HepG2 (cell line): ENCODE measurements around the gene ISG20. TPM values are rescaled to one million over a fixed set of nuclear protein-coding genes. Genes with fewer than 3 reads are reported as not detected.

ENCODE experiments used
- ATAC-seq: fragments of 200-7000 bp; cut with Tn5 transposase; 3 replicates; pipeline ENCODE4 v1.9.1; 2020; ENCODE audit warnings: mild to moderate bottlenecking, moderate library complexity
- BruUV-seq: library from RNA; stranded (reverse); fragments of 400-500 nt; replicated peaks from 2 replicates; lab custom pipeline; 2021; lab: Mats Ljungman, UMichigan
- CTCF ChIA-PET: fragments of 300-600 bp; formaldehyde crosslinking; extraction: SDS; loops from one replicate; lab custom pipeline; 2021; ENCODE audit warnings: low total read pairs, inconsistent platforms, low intra/inter-chr PET ratio; lab: Yijun Ruan, JAX
- POLR2A ChIA-PET: fragments of 350-600 bp; sonication (Branson Sonifier 250); formaldehyde crosslinking; loops from one replicate; lab custom pipeline; 2020; ENCODE audit warnings: antibody characterized with exemption, inconsistent platforms; lab: Yijun Ruan, JAX
- DNase-seq: peaks from one replicate; pipeline ENCODE4 v3.0.0-alpha.2; 2015; ENCODE audit warnings: low spot score
- FAIRE-seq: peaks from 3 replicates; lab custom pipeline; 2011; peaks lifted over from hg19 to GRCh38; lab: Jason Lieb, UNC
- H2AFZ ChIP-seq: one replicate; pipeline ENCODE4 v1.6.1; 2011; ENCODE audit warnings: low read length, inconsistent platforms
- H3K27ac ChIP-seq: fragments of 300-600 bp; 3 replicates; pipeline ENCODE4 v1.8.0; 2011; ENCODE audit warnings: mixed run types, mild to moderate bottlenecking, mixed read lengths, low read length, inconsistent platforms; ENCODE audit not compliant: insufficient read depth; ENCODE audit errors: extremely low read length
- H3K27me3 ChIP-seq, 2 experiments: fragments of 200-600 bp in 1 of 2; 2 replicates in 1 of 2; 3 replicates in 1 of 2; pipeline versions ENCODE4 v1.6.0 to v1.8.0; 2011; ENCODE audit warnings: low read length in 2 of 2, mild to moderate bottlenecking in 2 of 2, moderate library complexity in 2 of 2, inconsistent platforms in 1 of 2; ENCODE audit not compliant: insufficient read depth in 2 of 2, control insufficient read depth in 1 of 2
- H3K36me3 ChIP-seq, 2 experiments: fragments of 200-600 bp in 1 of 2; replicated peaks in 1 of 2; 2 replicates in 1 of 2; 3 replicates in 1 of 2; pipeline versions ENCODE4 v1.5.1 to v1.8.0; 2011; ENCODE audit warnings: low read length in 2 of 2, inconsistent platforms in 1 of 2; ENCODE audit not compliant: insufficient read depth in 2 of 2, control insufficient read depth in 1 of 2
- H3K4me1 ChIP-seq: 2 replicates; pipeline ENCODE4 v1.5.1; 2012; ENCODE audit warnings: low read length, inconsistent platforms; ENCODE audit not compliant: insufficient read depth
- H3K4me2 ChIP-seq: 2 replicates; pipeline ENCODE4 v1.6.0; 2011; ENCODE audit warnings: low read depth, low read length, inconsistent platforms
- H3K4me3 ChIP-seq, 3 experiments: fragments of 200-600 bp in 1 of 3; sonication (generic), shearing (Covaris generic) in 1 of 3; replicated peaks in 1 of 3; 2 replicates each; pipeline ENCODE4 v1.5.1; 2011 to 2016; ENCODE audit warnings: low read length in 3 of 3, inconsistent platforms in 2 of 3, low read depth in 2 of 3, mild to moderate bottlenecking in 2 of 3, control low read depth in 1 of 3, mixed read lengths in 1 of 3; ENCODE audit not compliant: insufficient read depth in 1 of 3
- H3K79me2 ChIP-seq: one replicate; pipeline ENCODE4 v1.6.1; 2011; ENCODE audit warnings: low read length, inconsistent platforms; ENCODE audit not compliant: insufficient read depth
- H3K9ac ChIP-seq: 2 replicates; pipeline ENCODE4 v1.6.0; 2011; ENCODE audit warnings: mild to moderate bottlenecking, low read depth, low read length, inconsistent platforms; ENCODE audit not compliant: insufficient read depth
- H3K9me3 ChIP-seq: 2 replicates; pipeline ENCODE4 v1.5.1; 2012; ENCODE audit warnings: mild to moderate bottlenecking, low read length
- H4K20me1 ChIP-seq: 2 replicates; pipeline ENCODE4 v1.6.0; 2011; ENCODE audit warnings: inconsistent platforms, mild to moderate bottlenecking, low read length, moderate library complexity; ENCODE audit not compliant: insufficient read depth
- HNRNPK ChIP-seq: fragments of 200-400 bp; formaldehyde crosslinking; IDR thresholded peaks from 2 replicates; pipeline ENCODE4 v1.6.1; 2018; ENCODE audit warnings: low read length, low read depth, moderate library complexity, mild to moderate bottlenecking; ENCODE audit not compliant: poor library complexity, severe bottlenecking
- PCBP1 ChIP-seq: fragments of 200-400 bp; formaldehyde crosslinking; IDR thresholded peaks from 2 replicates; pipeline ENCODE4 v1.6.1; 2017; ENCODE audit warnings: mild to moderate bottlenecking, low read depth, low read length, borderline replicate concordance
- PTBP1 ChIP-seq: fragments of 200-400 bp; formaldehyde crosslinking; IDR thresholded peaks from 2 replicates; pipeline ENCODE4 v1.6.1; 2018; ENCODE audit warnings: low read length, low read depth; ENCODE audit not compliant: poor library complexity, severe bottlenecking
- WGBS: methylation state at CpG from one replicate; pipeline ENCODE4 v1.1.6; 2017; ENCODE audit warnings: low lambda C conversion rate; 5-methylcytosine and 5-hydroxymethylcytosine counted together
- in situ Hi-C: cut with HindIII; loops from 2 replicates; pipeline ENCODE4 v1.10.0; 2017; ENCODE audit warnings: low pct_unique_long_range_greater_than_20kb; ENCODE audit not compliant: extremely low pct_ligation_motif_present
- intact Hi-C: fragments of 100-400 bp; cut with micrococcal nuclease; formaldehyde crosslinking; loops from one replicate; pipeline ENCODE4 v1.10.0; 2022; ENCODE audit not compliant: unreplicated experiment
- polyA plus RNA-seq, 8 experiments: library from polyadenylated mRNA; depleted of rRNA in 3 of 8; stranded (reverse) in 7 of 8; unstranded in 1 of 8; fragments of >200 nt; fragmentation: Illumina TruSeq in 4 of 8; extraction: Trizol in 4 of 8; gene quantifications; 2 replicates each; pipeline versions ENCODE4 v1.2.1 to v1.2.3, GENCODE V29; 2011 to 2016; ENCODE audit warnings: low read depth in 4 of 8, missing spikeins in 1 of 8, mixed read lengths in 1 of 8; ENCODE audit not compliant: insufficient read depth in 1 of 8
- total RNA-seq, 5 experiments: library from RNA; depleted of rRNA; stranded (reverse); fragments of >200 nt; fragmentation: Illumina TruSeq; extraction: Trizol; gene quantifications; 2 replicates each; pipeline ENCODE4 v1.2.3, GENCODE V29; 2016; ENCODE audit warnings: low read depth in 1 of 5
- TF ChIP-seq, protein P1 (sequence below): sonication (generic); formaldehyde crosslinking; IDR thresholded peaks from 2 replicates; pipeline ENCODE4 v1.4.0; 2020; ENCODE audit warnings: missing genetic modification reagents, borderline replicate concordance

ISG20 gene
- total and polyA plus RNA-seq, 2 of the 13 experiments (the other 11 are each of a cell fraction or from before 2014, with no cell fraction given): 6.3 to 31.5 TPM

DNA sequence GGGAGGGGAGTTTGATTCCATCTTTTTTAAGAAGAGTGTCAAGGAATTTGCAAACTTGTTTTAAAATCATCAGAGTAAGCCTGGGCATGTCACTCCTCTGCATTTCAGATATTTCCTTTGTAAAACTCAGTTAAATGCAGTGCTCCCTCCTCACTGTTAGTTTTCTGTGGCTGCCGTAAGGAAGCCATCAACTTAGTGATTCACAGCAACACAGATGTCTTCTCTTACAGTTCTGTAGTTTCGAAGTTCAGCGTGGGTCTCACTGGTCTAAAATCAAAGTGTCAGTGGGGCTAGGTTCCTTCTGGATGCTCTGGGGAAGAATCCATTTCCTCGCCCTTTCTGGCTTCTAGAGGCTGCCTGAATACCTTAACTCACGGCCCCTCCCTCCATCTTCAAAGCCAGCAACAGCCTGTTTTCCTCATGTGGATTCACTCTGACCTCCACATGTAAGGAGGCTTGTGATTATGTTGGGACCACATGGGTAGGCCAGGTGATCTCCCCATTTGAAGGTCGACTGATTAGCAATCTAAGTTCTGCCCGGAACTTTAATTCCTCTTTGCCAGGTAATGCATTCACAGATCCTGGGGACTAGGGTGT lies 12.4 kb downstream of the ISG20 start (continued):
- TF ChIP-seq, protein P1, sequence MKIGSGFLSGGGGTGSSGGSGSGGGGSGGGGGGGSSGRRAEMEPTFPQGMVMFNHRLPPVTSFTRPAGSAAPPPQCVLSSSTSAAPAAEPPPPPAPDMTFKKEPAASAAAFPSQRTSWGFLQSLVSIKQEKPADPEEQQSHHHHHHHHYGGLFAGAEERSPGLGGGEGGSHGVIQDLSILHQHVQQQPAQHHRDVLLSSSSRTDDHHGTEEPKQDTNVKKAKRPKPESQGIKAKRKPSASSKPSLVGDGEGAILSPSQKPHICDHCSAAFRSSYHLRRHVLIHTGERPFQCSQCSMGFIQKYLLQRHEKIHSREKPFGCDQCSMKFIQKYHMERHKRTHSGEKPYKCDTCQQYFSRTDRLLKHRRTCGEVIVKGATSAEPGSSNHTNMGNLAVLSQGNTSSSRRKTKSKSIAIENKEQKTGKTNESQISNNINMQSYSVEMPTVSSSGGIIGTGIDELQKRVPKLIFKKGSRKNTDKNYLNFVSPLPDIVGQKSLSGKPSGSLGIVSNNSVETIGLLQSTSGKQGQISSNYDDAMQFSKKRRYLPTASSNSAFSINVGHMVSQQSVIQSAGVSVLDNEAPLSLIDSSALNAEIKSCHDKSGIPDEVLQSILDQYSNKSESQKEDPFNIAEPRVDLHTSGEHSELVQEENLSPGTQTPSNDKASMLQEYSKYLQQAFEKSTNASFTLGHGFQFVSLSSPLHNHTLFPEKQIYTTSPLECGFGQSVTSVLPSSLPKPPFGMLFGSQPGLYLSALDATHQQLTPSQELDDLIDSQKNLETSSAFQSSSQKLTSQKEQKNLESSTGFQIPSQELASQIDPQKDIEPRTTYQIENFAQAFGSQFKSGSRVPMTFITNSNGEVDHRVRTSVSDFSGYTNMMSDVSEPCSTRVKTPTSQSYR (CRISPR knock-in tag): no peak

DNA sequence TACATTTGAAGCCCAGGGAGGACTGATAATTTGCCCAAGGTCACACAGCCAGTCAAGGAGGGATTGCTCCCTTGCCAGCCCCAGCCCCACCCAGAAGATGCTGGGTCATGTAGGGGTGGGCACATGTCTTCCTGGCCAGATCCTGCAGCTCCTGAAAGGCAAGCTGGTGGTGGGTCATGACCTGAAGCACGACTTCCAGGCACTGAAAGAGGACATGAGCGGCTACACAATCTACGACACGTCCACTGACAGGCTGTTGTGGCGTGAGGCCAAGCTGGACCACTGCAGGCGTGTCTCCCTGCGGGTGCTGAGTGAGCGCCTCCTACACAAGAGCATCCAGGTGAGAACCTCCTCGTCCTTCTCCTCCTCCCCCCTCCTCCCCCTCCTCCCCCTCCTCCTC lies 13.2 kb downstream of the ISG20 start:
- CTCF ChIA-PET: no interaction called here
- Histone ChIP-seq H3K36me3 (no peaks in the 10 kb centered on the region), H3K4me2 (no peak overlapping the region), H2AFZ (no peak overlapping the region), H3K9ac (no peak overlapping the region), H3K4me3 (no peak overlapping the region), H3K4me1 (peaks cover 7% of the 10 kb centered on the region; the same call in 1 of the 2 replicates), H4K20me1 (0 out of 2 replicates have a peak, but pooled peaks cover 2% of the 10 kb centered on the region), H3K9me3 (no peaks in the 10 kb centered on the region), H3K27me3 (no peaks in the 10 kb centered on the region; a peak in 1 of 5 replicates), H3K27ac (no peak overlapping the region), H3K79me2 (no peaks in the 10 kb centered on the region)
- DNase-seq (no peak), ATAC-seq (no peak), FAIRE-seq (no peak)
- intact Hi-C loops (no loop called here), in situ Hi-C loops (loop anchor here (5.0 kb wide), 1 partner anchor 175 kb away; no protein-coding TSS in a partner anchor)
- TF ChIP-seq PTBP1 (no peak), PCBP1 (0 out of 2 replicates have a peak, but pooled peaks have one; percentile 63), HNRNPK (peak; percentile 46)
- POLR2A ChIA-PET: interaction anchor here (1.0 kb wide), 1 partner anchor 14 kb away, joined by 3 read pairs; no protein-coding TSS in a partner anchor
- no TSS peak for BruUV-seq
- 78% methylated on average over 4 of the region's 9 CpGs for WGBS
